ENCODE measurements around the gene CXCL17.
"Not testable (repeated sequence)": the region's sequence is repeated elsewhere in the genome, so short reads cannot be mapped to it uniquely, and the experiment has no call there.

The CXCL17 gene, protein sequence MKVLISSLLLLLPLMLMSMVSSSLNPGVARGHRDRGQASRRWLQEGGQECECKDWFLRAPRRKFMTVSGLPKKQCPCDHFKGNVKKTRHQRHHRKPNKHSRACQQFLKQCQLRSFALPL

DNA sequence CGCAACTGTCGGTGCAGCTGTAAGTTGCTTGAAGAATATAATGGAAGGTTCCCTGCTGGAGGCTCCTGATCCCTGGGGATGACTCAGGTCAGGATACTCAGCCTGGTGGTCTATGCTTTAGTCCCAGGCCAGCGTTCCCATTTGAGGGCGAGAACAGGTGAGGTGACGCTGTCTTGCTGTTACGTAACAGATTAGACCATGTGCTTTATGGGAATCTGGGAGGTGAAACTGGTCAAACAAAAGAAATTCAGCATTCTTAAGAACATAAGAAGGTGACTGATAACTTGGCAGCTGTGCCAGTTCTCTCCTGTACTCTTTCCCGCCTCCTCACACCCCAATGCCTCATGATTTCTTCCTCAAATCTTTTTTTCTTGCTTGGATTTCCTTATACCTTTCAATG is at the start of gene CXCL17:
Gene CXCL17 (minus strand): TSS at position 114 of the 400 bp plus-strand sequence. CDS start 114 bp downstream, outside the sequence.
- in situ Hi-C loops (cut with HindIII; ENCODE audit: low pct_ligation_motif_present, low pct_unique_long_range_greater_than_20kb, low sequenced_read_pairs), result no loop called here
- DNase-seq, result no peak

DNA sequence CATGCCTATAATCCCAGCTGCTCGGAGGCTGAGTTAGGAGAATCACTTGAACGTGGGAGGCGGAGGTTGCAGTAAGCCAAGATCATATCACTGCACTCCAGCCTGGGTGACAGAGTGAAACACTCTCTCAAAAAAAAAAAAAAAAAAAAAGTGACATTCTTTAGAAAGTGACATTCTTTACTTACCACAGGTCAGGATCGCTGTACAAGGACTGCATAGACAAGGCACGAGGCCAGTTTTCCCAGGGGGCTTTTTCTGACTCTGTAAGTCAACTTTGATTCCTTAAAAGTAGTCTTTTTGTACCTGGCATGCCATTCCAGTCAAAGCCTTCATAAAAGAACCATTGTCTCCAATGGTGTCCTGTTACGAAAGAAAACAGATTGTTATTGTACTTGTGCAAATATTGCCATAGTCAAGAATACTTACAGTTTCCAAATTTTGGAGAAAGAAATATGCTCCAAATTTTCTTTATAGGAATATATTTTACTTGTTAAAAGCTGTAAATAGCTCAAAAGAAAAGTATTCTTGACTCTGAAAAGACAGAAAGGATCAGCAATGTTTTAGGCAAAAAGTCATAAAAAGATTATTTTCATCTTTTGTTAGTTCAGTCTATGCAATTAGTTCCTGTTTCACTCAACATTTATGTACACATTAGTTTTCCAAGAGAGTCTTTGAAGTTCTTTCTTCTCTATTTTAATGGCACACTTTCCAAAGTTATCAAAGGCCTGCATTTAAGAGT is 46.2 kb upstream of the CXCL17 start:
- DNase-seq, result no peak
- in situ Hi-C loops (cut with HindIII; ENCODE audit: low pct_ligation_motif_present, low pct_unique_long_range_greater_than_20kb, low sequenced_read_pairs), result no loop called here

DNA sequence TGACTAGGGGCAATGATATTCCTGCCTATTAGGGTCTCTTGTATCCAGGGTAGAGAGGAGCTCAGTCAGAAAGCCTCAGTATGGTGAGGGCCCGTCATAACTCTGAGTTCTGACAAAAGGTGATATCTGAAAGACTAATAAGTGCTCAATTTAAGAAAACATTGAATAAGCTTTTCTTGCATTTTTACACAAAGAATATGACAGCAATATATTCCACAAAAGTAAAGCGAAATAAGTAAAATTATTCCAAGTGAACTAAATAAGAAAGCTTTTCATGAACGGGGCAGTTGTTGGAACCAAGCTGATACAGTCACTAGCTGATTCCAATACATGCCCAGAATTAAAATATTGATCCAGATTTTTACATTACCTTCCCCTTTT is 45.0 kb upstream of the CXCL17 start:
- in situ Hi-C loops (cut with HindIII; ENCODE audit: low pct_ligation_motif_present, low pct_unique_long_range_greater_than_20kb, low sequenced_read_pairs), result no loop called here
- no peak for DNase-seq

DNA sequence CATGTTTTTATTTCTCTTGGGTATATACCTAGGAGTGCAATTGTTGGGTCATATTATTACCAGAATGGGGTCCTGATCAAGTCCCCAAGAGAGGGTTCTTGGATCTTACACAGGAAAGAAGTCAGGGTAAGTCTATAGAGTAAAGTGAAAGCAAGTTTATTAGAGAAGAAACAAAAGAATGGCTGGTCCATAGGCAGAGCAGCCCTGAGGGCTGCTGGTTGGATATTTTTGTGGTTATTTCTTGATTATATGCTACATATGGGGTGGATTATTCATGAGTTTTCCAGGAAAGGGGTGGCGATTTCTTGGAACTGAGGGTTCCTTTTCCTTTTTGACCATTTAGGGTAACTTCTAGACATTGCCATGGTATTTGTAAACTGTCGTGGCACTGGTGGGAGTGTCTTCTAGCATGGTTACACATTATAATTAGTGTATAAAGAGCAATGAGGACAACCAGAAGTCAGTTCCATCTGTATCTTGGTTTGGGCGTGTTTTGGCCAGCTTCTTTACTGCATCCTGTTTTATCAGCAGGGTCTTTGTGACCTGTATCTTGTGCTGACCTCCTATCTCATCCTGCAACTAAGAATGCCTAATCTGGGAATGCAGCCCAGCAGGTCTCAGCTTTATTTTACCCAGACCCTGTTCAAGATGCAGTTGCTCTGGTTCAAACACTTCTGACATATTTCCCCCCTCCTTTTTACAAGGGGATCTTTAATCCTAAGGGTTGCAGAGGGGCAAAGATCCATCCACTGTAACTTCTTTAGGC is 44.5 kb upstream of the CXCL17 start:
- DNase-seq, result no peak
- in situ Hi-C loops (cut with HindIII; ENCODE audit: low pct_ligation_motif_present, low pct_unique_long_range_greater_than_20kb, low sequenced_read_pairs), result no loop called here

DNA sequence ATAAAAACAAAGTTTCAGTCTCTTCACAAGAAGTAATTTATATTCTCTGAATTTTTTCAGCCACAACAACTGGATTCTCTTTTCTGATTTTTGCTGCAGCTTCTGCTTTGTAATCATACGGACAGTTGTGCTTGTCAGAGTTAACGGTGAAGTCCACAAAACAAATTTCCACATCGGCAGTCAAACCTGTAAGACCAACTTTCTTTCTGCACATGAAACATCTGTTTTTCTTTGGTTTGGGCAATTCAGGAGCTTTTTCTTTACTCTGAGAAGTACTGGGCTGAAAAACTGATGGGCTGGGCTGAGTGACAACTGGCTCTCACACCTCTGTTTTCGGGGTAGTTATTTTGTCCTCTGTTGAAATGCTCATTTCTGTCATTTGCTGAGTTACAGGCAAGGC is 42.3 kb upstream of the CXCL17 start:
- in situ Hi-C loops (cut with HindIII; ENCODE audit: low pct_ligation_motif_present, low pct_unique_long_range_greater_than_20kb, low sequenced_read_pairs); DNase-seq: not testable (repeated sequence)

DNA sequence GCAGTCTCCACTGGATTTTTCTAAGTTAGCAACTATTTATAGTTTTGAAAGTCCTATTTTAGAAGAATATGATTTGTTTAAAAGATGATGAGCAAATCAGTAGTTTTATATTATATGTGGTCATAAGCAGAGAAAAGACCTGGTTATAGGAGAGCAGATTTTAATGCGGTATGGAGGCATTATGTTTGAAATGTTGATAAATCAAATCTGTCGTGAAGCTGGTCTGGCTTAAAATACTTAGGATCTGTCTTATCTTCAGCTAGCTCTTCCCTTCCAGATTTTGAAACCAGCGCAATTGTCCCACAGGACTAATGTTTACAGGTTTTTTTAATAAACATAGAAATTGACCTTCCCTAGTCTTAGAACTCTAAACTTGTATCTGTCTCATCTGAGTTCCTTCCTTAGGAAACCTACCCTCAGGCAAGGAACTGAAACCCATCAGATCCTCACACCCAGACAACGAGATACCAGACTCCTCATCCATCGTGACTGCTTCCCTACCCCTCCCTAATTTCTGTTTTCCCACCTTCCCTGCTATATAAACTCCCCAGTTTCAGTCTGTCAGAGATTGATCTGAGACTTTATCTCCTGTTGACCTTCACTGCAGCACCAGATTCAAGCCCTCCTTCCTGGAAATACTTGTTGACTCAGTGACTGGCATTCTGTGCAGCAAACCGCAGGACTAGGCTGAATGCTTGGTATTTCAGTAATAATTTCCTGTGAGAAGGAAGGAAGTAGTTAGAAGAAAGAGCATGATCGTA is 37.8 kb upstream of the CXCL17 start:
- no peak for DNase-seq
- in situ Hi-C loops (cut with HindIII; ENCODE audit: low pct_ligation_motif_present, low pct_unique_long_range_greater_than_20kb, low sequenced_read_pairs), result no loop called here

DNA sequence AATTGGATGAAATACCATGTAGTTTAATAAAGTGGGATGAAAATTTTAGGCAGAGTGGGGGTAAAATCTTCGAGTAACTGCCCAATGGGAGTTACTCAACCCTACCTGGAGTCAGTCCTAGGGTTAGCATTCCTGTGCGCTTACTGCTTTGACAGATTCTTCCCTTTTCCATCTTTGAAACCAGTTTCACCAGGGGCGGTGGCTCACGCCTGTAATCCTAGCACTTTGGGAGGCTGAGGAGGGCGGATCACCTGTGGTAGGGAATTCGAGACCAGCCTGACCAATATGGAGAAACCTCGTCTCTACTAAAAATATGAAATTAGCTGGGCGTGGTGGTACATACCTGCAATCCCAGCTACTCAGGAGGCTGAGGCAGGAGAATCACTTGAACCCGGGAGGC is 37.0 kb upstream of the CXCL17 start:
- DNase-seq, result no peak
- in situ Hi-C loops (cut with HindIII; ENCODE audit: low pct_ligation_motif_present, low pct_unique_long_range_greater_than_20kb, low sequenced_read_pairs), result no loop called here

DNA sequence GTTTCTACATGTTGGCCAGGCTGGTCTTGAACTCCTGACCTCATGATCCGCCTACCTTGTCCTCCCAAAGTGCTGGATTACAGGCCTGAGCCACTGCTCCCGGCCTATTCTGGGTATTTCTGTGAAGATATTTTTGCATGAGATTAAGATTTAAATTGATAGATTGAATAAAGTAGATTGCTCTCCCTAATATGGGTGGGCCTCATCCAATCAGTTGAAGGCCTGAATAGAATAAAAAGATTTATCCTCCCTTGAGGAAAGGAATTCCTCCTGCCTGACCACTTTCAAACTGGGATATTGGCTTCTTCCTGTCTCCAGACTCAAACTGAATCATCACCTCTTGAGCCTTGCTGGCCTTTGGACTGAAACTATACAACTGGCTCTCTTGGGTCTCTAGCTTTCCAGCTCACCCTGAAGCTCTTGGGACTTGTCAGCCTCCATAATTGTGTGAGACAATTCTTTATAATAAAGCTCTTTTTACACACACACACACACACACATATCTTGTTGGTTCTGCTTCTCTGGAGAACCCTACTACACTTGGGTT is 36.1 kb upstream of the CXCL17 start:
- in situ Hi-C loops (cut with HindIII; ENCODE audit: low pct_ligation_motif_present, low pct_unique_long_range_greater_than_20kb, low sequenced_read_pairs), result no loop called here
- DNase-seq, result no peak

DNA sequence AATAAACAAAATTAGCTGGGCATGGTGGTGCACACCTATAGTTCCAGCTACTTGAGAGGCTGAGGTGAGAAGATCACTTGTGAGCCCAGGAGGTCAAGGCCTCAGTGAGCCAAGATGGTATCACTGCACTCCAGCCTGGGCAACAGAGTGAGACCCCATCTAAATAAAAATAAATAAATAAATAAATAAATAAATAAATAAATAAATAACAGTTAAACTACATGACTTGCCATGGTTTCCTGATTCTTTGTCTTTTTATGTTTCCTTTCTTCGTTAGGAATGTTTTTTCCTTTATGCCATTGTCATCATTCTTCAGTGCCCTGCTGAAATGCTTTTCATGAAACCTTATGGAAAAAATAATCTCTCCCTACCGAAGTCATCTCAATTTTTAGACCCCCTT is 35.2 kb upstream of the CXCL17 start:
- DNase-seq, result no peak
- in situ Hi-C loops (cut with HindIII; ENCODE audit: low pct_ligation_motif_present, low pct_unique_long_range_greater_than_20kb, low sequenced_read_pairs), result no loop called here

DNA sequence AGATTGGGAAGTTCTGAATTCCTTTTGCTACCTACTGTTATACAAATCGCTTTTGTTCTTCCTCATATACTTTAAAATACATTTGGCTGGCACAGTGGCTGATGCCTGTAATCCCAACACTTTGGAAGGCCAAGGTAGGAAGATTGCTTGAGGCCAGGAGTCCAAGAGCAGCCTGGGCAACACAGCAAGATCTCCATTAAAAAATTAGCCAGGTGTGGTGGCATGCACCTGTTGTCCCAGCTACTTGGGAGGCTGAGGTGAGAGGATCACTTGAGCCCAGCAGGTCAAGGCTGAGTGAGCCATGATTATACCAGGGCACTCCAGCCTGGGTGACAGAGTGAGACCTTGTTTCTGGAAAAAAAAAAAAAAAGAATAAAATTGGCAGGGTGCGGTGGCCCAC is 34.4 kb upstream of the CXCL17 start:
- in situ Hi-C loops (cut with HindIII; ENCODE audit: low pct_ligation_motif_present, low pct_unique_long_range_greater_than_20kb, low sequenced_read_pairs), result no loop called here
- DNase-seq, result no peak

DNA sequence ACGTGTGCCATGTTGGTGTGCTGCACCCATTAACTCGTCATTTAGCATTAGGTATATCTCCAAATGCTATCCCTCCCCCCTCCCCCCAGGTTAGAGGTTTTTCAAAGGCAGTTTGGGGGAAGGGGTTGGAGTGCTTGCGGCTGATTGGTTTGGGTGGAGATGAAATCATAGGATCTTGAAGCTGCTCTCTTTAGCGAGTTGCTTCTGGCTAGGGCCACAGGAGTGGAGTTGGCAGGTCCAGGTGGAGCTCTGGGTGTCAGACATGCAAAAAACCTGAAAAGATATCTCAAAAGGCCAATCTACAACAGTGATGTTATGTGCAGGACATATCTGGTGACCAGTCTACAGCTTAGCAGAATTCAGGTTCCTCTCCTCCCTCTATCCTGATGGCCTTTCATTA is 32.6 kb upstream of the CXCL17 start:
- no peak for DNase-seq
- in situ Hi-C loops (cut with HindIII; ENCODE audit: low pct_ligation_motif_present, low pct_unique_long_range_greater_than_20kb, low sequenced_read_pairs), result no loop called here

DNA sequence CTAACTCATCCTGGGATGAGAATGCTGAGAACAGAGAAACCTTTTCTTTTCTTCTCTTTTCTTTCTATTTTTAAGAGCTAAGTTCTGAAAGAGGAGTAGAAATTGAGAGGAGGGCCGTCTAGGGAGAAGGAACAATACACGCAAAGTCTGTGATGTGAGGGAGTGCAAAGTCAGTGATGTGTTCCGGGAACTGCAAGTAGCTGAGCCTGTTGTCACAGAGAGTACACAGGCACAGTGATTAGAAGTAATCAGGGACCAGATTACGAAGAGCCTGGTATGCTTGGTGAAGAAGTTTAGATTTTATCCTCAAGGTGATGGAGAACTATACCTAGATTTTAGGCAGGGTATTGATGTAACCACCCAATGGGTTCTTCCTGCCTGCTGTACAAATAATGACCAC is 32.0 kb upstream of the CXCL17 start:
- DNase-seq, result no peak
- in situ Hi-C loops (cut with HindIII; ENCODE audit: low pct_ligation_motif_present, low pct_unique_long_range_greater_than_20kb, low sequenced_read_pairs), result no loop called here

DNA sequence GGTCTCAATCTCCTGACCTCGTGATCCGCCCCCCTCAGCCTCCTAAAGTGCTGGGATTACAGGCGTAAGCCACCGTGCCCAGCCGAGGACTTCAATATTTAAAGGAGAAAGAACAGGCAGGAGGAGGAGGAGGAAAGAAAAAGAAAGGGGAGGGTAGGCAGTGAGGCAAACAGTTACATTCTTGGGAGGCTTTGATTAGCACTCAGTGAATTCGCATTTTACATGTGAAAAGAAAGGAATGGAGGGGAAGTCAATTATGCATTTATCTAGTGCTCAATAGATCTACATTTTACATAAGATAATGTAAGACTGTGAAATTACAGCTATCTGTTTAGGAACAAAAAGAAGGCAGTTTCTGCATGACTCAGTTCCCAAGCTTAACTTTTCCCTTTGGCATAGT is 30.9 kb upstream of the CXCL17 start:
- in situ Hi-C loops (cut with HindIII; ENCODE audit: low pct_ligation_motif_present, low pct_unique_long_range_greater_than_20kb, low sequenced_read_pairs), result no loop called here
- DNase-seq, result no peak

DNA sequence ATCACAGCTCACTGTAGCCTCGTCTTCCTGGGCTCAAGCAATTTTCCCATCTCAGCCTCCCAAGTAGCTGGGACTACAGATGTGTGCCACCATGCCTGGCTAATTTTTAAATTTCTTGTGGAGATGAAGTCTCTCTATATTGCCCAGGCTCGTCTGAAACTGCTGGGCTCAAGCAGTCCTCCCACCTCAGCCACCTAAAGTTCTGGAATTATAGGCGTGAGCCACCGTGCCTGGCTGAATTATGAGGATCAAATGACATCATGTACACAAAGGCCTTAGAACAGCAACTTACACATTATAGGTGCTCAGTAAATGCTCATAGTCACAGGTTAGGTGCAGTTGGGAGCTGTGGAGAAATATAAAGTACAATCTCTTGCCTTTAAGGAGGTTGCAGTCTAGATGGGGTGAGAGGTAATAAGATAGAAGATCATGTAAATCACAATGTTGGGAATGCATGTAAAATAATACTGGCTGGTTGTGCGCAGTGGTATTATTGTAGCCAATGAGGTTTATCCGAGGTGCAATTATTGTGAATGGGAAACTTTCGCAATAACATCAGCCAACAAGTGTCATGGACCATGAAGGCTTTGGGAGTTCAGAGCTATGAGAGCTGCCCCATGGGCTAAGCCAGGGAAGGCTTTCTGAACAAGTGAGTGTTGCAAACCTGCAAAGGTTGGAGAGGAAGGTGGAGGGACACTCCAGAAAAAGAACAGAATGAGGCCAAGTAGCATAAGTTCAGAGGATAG is 29.8 kb upstream of the CXCL17 start:
- in situ Hi-C loops (cut with HindIII; ENCODE audit: low pct_ligation_motif_present, low pct_unique_long_range_greater_than_20kb, low sequenced_read_pairs), result no loop called here
- DNase-seq, result no peak

DNA sequence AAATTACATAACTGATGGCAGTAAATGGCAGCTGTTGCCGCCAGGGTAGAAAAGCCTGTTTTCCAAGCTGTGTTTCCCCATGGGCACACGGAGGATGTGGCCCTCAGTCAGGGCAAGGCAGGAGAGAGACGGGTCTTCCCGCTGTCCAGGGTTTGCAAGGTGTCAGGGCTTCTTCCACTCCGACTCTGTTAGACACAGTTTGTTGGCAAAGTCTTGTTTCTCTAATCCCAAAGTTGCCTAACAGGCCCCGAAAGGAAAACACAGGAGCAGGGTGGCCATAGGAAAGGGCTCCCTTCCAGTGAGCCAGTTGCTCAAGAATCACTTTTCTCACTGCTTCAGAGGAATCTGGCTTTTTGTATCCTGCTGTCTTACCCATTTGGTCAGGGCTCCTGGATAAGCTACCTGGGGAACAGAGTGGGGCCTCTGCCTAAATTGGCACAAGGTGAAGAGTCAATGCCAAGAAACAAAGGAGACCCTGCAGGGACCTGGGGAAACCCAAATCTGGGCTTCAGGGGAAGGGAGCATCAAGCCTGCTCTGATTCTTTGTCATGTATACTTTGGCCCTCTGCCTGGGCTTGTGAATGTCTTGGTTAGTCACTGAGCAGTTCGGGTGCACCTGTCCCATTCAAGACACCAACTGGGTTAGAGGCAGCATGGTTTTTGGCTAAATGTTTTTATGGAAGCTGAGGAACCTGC is 29.0 kb upstream of the CXCL17 start:
- in situ Hi-C loops (cut with HindIII; ENCODE audit: low pct_ligation_motif_present, low pct_unique_long_range_greater_than_20kb, low sequenced_read_pairs), result no loop called here
- no peak for DNase-seq

DNA sequence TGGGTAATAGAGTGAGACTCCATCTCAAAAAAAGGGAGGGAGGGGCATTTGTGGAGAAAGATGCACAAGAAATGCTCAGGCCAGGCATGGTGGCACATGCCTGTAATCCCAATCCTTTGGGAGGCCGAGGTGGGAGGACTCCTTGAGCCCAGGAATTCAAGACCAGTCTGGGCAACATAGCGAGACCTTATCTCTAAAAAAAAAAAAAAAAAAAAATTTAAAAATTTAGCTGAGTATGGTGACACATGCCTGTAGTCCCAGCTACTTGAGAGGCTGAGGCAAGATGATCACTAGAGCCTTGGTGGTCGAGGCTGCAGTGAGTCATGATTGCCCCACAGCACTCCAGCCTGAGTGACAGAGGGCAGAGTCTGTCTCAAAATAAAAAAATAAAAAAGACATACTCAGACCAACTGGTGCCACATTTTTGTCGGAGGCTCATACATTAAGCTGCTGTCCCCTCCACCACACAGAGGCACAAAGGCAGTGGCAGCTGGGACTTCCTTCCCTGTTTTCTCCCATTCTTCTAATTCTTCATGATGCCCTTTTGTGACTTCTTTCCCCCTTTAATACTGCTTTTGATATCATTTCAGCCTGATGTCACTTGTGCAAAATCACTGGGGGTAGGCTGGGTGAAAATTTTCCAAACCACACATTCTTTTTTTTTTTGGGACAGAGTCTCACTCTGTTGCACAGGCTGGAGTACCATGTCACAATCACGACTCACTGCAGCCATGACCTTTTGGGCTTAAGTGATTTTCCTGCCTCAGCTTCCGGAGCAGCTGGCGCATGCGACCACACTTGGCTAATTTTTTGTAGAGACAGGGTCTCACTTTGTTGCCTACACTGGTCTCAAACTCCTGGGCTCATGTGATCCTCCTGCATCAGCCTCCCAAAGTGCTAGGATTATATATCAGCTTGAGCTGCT is 26.8 kb upstream of the CXCL17 start:
- in situ Hi-C loops (cut with HindIII; ENCODE audit: low pct_ligation_motif_present, low pct_unique_long_range_greater_than_20kb, low sequenced_read_pairs), result no loop called here
- DNase-seq, result no peak

DNA sequence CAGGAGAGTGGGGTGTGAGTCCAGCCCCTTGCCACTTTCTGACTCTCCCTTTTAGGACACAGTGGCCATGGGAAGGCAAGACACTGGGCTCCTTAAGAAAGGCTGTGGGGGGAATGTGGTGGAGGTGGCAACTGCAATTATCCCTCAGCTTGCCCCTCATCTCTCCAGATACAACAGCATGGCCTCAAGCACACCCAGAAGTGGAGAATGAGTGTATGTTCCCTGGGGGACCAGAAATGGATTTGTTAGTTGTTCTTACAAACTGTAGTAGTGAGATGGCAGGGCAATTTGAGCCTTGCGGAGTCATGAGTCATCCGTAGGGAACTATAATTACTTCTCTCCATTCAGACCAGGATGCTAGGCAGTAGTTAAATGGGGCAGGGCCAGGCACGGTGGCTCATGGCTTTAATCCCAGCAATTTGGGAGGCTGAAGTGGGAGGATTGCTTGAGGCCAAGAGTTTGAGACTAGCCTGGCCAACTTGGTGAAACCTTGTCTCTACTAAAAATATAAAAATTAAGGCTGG is 25.6 kb upstream of the CXCL17 start:
- in situ Hi-C loops (cut with HindIII; ENCODE audit: low pct_ligation_motif_present, low pct_unique_long_range_greater_than_20kb, low sequenced_read_pairs), result no loop called here
- peak; percentile 21 for DNase-seq
